Hepatocyte (in vitro differentiated cells): Measurements from ENCODE around the gene PICK1. TPM values are rescaled to one million over a fixed set of nuclear protein-coding genes. Genes with fewer than 3 reads are reported as not detected.

Source experiments
- DNase-seq: peaks from one replicate; pipeline ENCODE4 v3.0.0-alpha.2; 2016; ENCODE audit warnings: low spot score
- H2AFZ ChIP-seq: fragments of 200-600 bp; sonication (generic); 2 replicates; pipeline ENCODE4 v1.6.0; 2016; ENCODE audit warnings: antibody characterized with exemption, mild to moderate bottlenecking
- H3K27ac ChIP-seq: fragments of 200-600 bp; sonication (generic); 2 replicates; pipeline ENCODE4 v1.5.1; 2016; ENCODE audit warnings: mild to moderate bottlenecking
- H3K27me3 ChIP-seq: fragments of 200-600 bp; sonication (generic); 2 replicates; pipeline ENCODE4 v1.6.1; 2016
- H3K36me3 ChIP-seq: fragments of 200-600 bp; sonication (generic); replicated peaks from 2 replicates; pipeline ENCODE4 v1.5.1; 2016; ENCODE audit warnings: low read depth; ENCODE audit not compliant: insufficient read depth
- H3K4me1 ChIP-seq: fragments of 200-600 bp; sonication (generic); 2 replicates; pipeline ENCODE4 v1.5.1; 2016; ENCODE audit warnings: mild to moderate bottlenecking, moderate library complexity; ENCODE audit not compliant: insufficient read depth
- H3K4me2 ChIP-seq: fragments of 200-600 bp; sonication (generic); 2 replicates; pipeline ENCODE4 v1.6.0; 2016
- H3K4me3 ChIP-seq: fragments of 200-600 bp; sonication (generic); 2 replicates; pipeline ENCODE4 v1.5.1; 2016; ENCODE audit warnings: mild to moderate bottlenecking
- H3K79me2 ChIP-seq: fragments of 200-600 bp; sonication (generic); 2 replicates; pipeline ENCODE4 v1.6.0; 2017; ENCODE audit warnings: mild to moderate bottlenecking
- H3K9me2 ChIP-seq: fragments of 200-600 bp; sonication (generic); replicated peaks from 2 replicates; pipeline ENCODE4 v1.6.0; 2017; ENCODE audit warnings: mild to moderate bottlenecking; ENCODE audit not compliant: insufficient read depth
- H3K9me3 ChIP-seq: fragments of 200-600 bp; sonication (generic); 2 replicates; pipeline ENCODE4 v1.5.1; 2016; ENCODE audit warnings: low read depth, mild to moderate bottlenecking
- H4K20me1 ChIP-seq: fragments of 200-600 bp; sonication (generic); 2 replicates; pipeline ENCODE4 v1.6.0; 2016; ENCODE audit warnings: mild to moderate bottlenecking; ENCODE audit not compliant: insufficient read depth, poor library complexity, severe bottlenecking
- EZH2 ChIP-seq: fragments of 200-600 bp; sonication (generic); IDR thresholded peaks from 2 replicates; pipeline ENCODE4 v1.6.1; 2016; ENCODE audit warnings: antibody characterized with exemption, mild to moderate bottlenecking, borderline replicate concordance
- EZH2phosphoT487 ChIP-seq: fragments of 200-600 bp; sonication (generic); IDR thresholded peaks from one replicate; pipeline ENCODE4 v1.6.1; 2018; ENCODE audit warnings: antibody characterized with exemption, mild to moderate bottlenecking, low read depth, moderate library complexity; ENCODE audit not compliant: unreplicated experiment, severe bottlenecking
- WGBS: methylation state at CpG from one replicate; pipeline ENCODE4 v1.1.6; 2016; ENCODE audit warnings: low lambda C conversion rate; ENCODE audit errors: missing lambda C conversion rate; 5-methylcytosine and 5-hydroxymethylcytosine counted together
- polyA plus RNA-seq: library from polyadenylated mRNA; unstranded; fragments of >200 nt; fragmentation: Nextera tagmentation; extraction: Ambion mirVana; gene quantifications from 2 replicates; pipeline ENCODE4 v1.2.1, GENCODE V29; 2016
- total RNA-seq: library from RNA; depleted of rRNA; stranded (reverse); fragments of >200 nt; gene quantifications from 2 replicates; pipeline ENCODE4 v1.2.3, GENCODE V29; 2014
- TF ChIP-seq, protein P1 (sequence below): fragments of 200-600 bp; sonication (generic); IDR thresholded peaks from 2 replicates; pipeline ENCODE4 v1.5.1; 2016; ENCODE audit warnings: antibody characterized with exemption, mild to moderate bottlenecking; ENCODE audit not compliant: poor library complexity

The PICK1 gene
- total and polyA plus RNA-seq, 2 experiments from 2014 or later, result 26.2 to 43.1 TPM

DNA sequence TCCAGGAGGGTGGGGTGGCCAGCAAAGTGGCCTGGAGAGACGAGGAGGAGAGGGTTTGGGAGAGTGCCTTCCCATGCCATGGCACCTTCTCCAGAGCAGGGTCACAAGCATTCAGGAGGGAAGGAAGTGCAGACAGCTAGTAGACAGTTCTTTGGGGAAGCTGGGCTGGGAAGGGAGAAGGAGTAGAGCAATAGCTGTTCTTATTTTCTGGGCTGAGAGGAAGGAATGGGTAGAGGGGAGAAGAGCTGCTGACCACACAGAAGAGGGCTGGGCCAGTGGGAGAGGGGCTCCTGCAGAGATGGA lies 14.8 kb upstream of the PICK1 start:
- WGBS, result 78% methylated on average over 1 of the region's 1 CpG
- no peak overlapping the region for H3K4me3 ChIP-seq
- no peaks in the 10 kb centered on the region for H3K9me2 ChIP-seq
- TF ChIP-seq EZH2 (no peak), EZH2phosphoT487 (no peak)
- TF ChIP-seq, protein P1, sequence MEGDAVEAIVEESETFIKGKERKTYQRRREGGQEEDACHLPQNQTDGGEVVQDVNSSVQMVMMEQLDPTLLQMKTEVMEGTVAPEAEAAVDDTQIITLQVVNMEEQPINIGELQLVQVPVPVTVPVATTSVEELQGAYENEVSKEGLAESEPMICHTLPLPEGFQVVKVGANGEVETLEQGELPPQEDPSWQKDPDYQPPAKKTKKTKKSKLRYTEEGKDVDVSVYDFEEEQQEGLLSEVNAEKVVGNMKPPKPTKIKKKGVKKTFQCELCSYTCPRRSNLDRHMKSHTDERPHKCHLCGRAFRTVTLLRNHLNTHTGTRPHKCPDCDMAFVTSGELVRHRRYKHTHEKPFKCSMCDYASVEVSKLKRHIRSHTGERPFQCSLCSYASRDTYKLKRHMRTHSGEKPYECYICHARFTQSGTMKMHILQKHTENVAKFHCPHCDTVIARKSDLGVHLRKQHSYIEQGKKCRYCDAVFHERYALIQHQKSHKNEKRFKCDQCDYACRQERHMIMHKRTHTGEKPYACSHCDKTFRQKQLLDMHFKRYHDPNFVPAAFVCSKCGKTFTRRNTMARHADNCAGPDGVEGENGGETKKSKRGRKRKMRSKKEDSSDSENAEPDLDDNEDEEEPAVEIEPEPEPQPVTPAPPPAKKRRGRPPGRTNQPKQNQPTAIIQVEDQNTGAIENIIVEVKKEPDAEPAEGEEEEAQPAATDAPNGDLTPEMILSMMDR, result no peak
- no peak for DNase-seq
- H3K27me3 ChIP-seq, result no peaks in the 10 kb centered on the region
- no peak overlapping the region for H2AFZ ChIP-seq
- no peaks in the 10 kb centered on the region for H3K9me3 ChIP-seq
- no peak overlapping the region for H3K27ac ChIP-seq
- H3K36me3 ChIP-seq, result no peaks in the 10 kb centered on the region
- no peaks in the 10 kb centered on the region for H3K79me2 ChIP-seq
- H4K20me1 ChIP-seq, result no peaks in the 10 kb centered on the region
- no peaks in the 10 kb centered on the region for H3K4me1 ChIP-seq
- no peak overlapping the region for H3K4me2 ChIP-seq

DNA sequence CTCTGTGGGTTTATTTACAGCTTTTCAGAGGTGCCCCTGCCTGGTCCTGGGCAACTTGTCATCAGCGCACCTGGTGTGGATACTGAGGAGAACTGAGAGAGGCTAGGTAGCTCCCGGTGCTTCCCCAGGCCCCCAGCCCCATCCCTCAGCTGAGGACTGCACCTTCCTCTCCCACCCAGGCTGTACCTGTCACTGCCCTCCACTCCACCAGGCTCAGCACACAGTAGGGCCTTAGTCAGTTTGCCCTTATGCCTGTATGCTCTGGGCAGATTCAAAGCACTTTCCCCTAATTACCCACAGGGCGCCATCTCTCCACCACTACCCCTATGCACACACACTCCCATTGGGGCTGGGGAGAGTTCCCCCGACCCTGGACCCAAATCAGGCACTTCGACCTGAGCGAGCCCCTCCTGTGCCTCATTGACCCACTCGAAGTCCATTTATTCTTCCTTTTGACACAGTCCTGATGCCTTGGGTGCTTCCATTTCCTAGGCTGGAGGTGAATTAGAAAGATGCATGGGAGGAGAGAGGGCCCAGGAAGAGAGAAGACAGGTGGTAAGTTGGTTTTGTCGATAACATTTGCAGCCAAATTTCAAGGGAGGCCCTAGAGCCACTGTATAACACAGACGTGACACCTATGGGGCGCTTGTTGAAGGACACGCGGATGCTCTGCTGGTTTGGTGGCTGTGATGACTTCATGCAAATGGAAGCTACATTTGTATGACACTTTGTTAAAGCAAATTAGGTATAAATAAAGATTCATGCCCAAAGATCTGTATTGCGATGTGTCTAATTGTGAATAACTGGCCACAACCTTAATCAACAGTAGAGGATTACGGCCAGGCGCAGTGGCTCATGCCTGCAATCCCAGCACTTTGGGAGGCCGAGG lies 13.8 kb upstream of the PICK1 start:
- Histone ChIP-seq H3K4me3 (no peak overlapping the region), H3K36me3 (no peaks in the 10 kb centered on the region)
- 91% methylated on average over 16 of the region's 16 CpGs for WGBS

DNA sequence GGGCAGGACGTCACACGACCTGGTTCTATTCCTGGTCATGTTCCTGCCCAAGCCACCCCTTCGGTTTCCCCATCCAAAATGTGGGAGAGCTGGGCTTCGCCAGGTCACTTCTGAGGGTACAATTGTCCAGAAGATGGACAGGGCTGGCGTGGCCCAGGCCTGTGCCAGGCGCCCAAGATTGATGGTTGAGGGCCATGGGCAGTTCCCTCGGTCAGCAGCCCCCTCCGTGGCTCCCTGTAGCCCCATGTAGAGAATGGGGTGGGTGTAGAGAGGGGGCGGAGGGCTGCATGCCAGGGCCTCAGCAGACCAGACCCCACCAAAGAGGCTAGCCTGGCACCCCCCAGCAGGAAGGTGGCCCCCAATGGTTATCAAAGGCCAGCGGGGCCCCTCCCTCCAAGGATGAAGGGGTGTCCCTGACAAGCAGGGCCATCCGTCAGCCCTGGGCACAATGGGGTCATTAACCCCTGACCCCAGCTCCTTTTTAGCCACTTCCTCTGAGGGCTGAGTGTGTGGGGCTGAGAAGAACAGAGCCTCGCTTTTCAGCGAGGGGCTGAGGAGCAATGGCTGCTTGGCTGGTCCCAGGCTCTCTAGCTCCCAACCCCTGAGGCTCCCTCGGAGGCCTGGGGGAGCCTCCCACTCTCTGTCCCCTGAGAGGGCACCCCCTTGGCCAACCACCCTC lies 11.0 kb upstream of the PICK1 start:
- H3K27ac ChIP-seq, result no peak overlapping the region
- H3K79me2 ChIP-seq, result no peaks in the 10 kb centered on the region
- H3K4me1 ChIP-seq, result no peaks in the 10 kb centered on the region
- no peak overlapping the region for H3K4me3 ChIP-seq
- TF ChIP-seq, protein P1, result no peak
- no peak overlapping the region for H3K4me2 ChIP-seq
- no peaks in the 10 kb centered on the region for H3K36me3 ChIP-seq
- H3K9me3 ChIP-seq, result no peaks in the 10 kb centered on the region
- no peaks in the 10 kb centered on the region for H4K20me1 ChIP-seq
- WGBS, result 77% methylated on average over 14 of the region's 14 CpGs
- H3K27me3 ChIP-seq, result no peaks in the 10 kb centered on the region
- H2AFZ ChIP-seq, result no peak overlapping the region
- DNase-seq, result no peak
- H3K9me2 ChIP-seq, result no peaks in the 10 kb centered on the region

More for the DNA sequence above, 13.8 kb upstream of the PICK1 start:
- no peaks in the 10 kb centered on the region for H3K79me2 ChIP-seq
- no peaks in the 10 kb centered on the region for H4K20me1 ChIP-seq
- H3K27ac ChIP-seq, result no peak overlapping the region
- TF ChIP-seq EZH2, result no peak
- no peak for TF ChIP-seq EZH2phosphoT487
- TF ChIP-seq, protein P1, result no peak
- H3K27me3 ChIP-seq, result no peaks in the 10 kb centered on the region
- no peak overlapping the region for H3K4me2 ChIP-seq
- H3K4me1 ChIP-seq, result no peaks in the 10 kb centered on the region
- H3K9me3 ChIP-seq, result no peaks in the 10 kb centered on the region
- no peak for DNase-seq
- no peaks in the 10 kb centered on the region for H3K9me2 ChIP-seq
- no peak overlapping the region for H2AFZ ChIP-seq
